CD14-positive monocyte (primary cell): ENCODE measurements around the gene LRP1. TPM values are rescaled to one million over a fixed set of nuclear protein-coding genes. Genes with fewer than 3 reads are reported as not detected.
A peak's percentile ranks its signal among the peaks of the same experiment; 100 is the strongest.

Source experiments
- DNase-seq, 3 donors: peaks; one replicate each; pipeline ENCODE4 v3.0.0-alpha.2; 2011 to 2022
- H2AFZ ChIP-seq: 2 replicates; pipeline ENCODE4 v1.6.0; 2012; ENCODE audit warnings: mild to moderate bottlenecking, low read depth, low read length, inconsistent platforms; ENCODE audit not compliant: insufficient read depth, poor library complexity, severe bottlenecking
- H3K27ac ChIP-seq, 2 donors: 1 replicate in 1 of 2; 2 replicates in 1 of 2; pipeline ENCODE4 v1.5.1; 2012 to 2013; ENCODE audit warnings: low read length in 2 of 2, control low read depth in 1 of 2, inconsistent platforms in 1 of 2, low read depth in 1 of 2, mild to moderate bottlenecking in 1 of 2
- H3K27me3 ChIP-seq, 2 donors: one replicate each; pipeline versions ENCODE4 v1.6.0 to v1.6.1; 2011 to 2013; ENCODE audit warnings: low read length in 2 of 2; ENCODE audit not compliant: control insufficient read depth in 2 of 2, insufficient read depth in 2 of 2
- H3K36me3 ChIP-seq, 2 donors: replicated peaks in 1 of 2; 1 replicate in 1 of 2; 2 replicates in 1 of 2; pipeline versions ENCODE4 v1.5.1 to v1.6.1; 2012 to 2013; ENCODE audit warnings: low read length in 2 of 2, control low read depth in 1 of 2, inconsistent platforms in 1 of 2, mild to moderate bottlenecking in 1 of 2; ENCODE audit not compliant: insufficient read depth in 2 of 2, control insufficient read depth in 1 of 2
- H3K4me1 ChIP-seq, 2 donors: 1 replicate in 1 of 2; 2 replicates in 1 of 2; pipeline versions ENCODE4 v1.5.1 to v1.6.1; 2012 to 2013; ENCODE audit warnings: low read length in 2 of 2, control low read depth in 1 of 2, inconsistent platforms in 1 of 2, mild to moderate bottlenecking in 1 of 2, moderate library complexity in 1 of 2; ENCODE audit not compliant: insufficient read depth in 2 of 2, control insufficient read depth in 1 of 2
- H3K4me2 ChIP-seq: replicated peaks from 2 replicates; pipeline ENCODE3; 2012; ENCODE audit warnings: low read length, moderate library complexity, mild to moderate bottlenecking; ENCODE audit not compliant: poor library complexity, severe bottlenecking; ENCODE audit errors: extremely low read depth
- H3K4me3 ChIP-seq, 3 experiments: fragments of 200-600 bp in 1 of 3; sonication (generic) in 1 of 3; replicated peaks in 1 of 3; 1 replicate in 2 of 3; 2 replicates in 1 of 3; pipeline ENCODE4 v1.5.1; 2011 to 2013; ENCODE audit warnings: low read length in 3 of 3, mild to moderate bottlenecking in 3 of 3, control low read depth in 2 of 3, low read depth in 2 of 3, inconsistent platforms in 1 of 3, moderate library complexity in 1 of 3
- H3K79me2 ChIP-seq: 2 replicates; pipeline ENCODE4 v1.6.0; 2012; ENCODE audit warnings: mild to moderate bottlenecking, control low read depth, inconsistent platforms, low read length, moderate library complexity; ENCODE audit not compliant: insufficient read depth
- H3K9ac ChIP-seq: 2 replicates; pipeline ENCODE4 v1.6.0; 2017; ENCODE audit warnings: low read length, mild to moderate bottlenecking; ENCODE audit not compliant: insufficient read depth, poor library complexity, severe bottlenecking
- H3K9me3 ChIP-seq, 2 donors: replicated peaks in 1 of 2; 1 replicate in 1 of 2; 2 replicates in 1 of 2; pipeline versions ENCODE4 v1.5.1 to v1.6.1; 2012 to 2013; ENCODE audit warnings: low read length in 2 of 2, control low read depth in 1 of 2; ENCODE audit not compliant: control insufficient read depth in 1 of 2, insufficient read depth in 1 of 2
- H4K20me1 ChIP-seq: 2 replicates; pipeline ENCODE4 v1.6.0; 2012; ENCODE audit warnings: mild to moderate bottlenecking, low read length, control low read depth, moderate library complexity; ENCODE audit not compliant: insufficient read depth
- H3K27ac Mint-ChIP-seq, 7 donors: one replicate each; pipeline ENCODE4 v1.8.0; 2020; ENCODE audit warnings: mild to moderate bottlenecking in 7 of 7, mixed read lengths in 7 of 7, moderate library complexity in 6 of 7, inconsistent platforms in 2 of 7
- H3K27me3 Mint-ChIP-seq, 3 donors: one replicate each; pipeline ENCODE4 v1.8.0; 2021 to 2022; ENCODE audit warnings: low read depth in 3 of 3, mild to moderate bottlenecking in 3 of 3, mixed read lengths in 3 of 3, moderate library complexity in 3 of 3, inconsistent platforms in 1 of 3
- H3K36me3 Mint-ChIP-seq, 2 donors: one replicate each; pipeline ENCODE4 v1.8.0; 2020; ENCODE audit warnings: mixed read lengths in 2 of 2, inconsistent platforms in 1 of 2, mild to moderate bottlenecking in 1 of 2
- H3K4me1 Mint-ChIP-seq: one replicate; pipeline ENCODE4 v1.8.0; 2020; ENCODE audit warnings: mild to moderate bottlenecking, mixed read lengths
- H3K4me3 Mint-ChIP-seq, 2 donors: one replicate each; pipeline ENCODE4 v1.8.0; 2020; ENCODE audit warnings: mild to moderate bottlenecking in 2 of 2, mixed read lengths in 2 of 2, moderate library complexity in 1 of 2
- H3K9me3 Mint-ChIP-seq, 7 donors: one replicate each; pipeline ENCODE4 v1.8.0; 2020 to 2022; ENCODE audit warnings: mixed read lengths in 7 of 7, mild to moderate bottlenecking in 6 of 7, moderate library complexity in 6 of 7, inconsistent platforms in 2 of 7
- WGBS: methylation state at CpG from one replicate; pipeline ENCODE4 v1.1.5; 2013; ENCODE audit warnings: missing lambda C conversion rate; ENCODE audit not compliant: insufficient coverage; 5-methylcytosine and 5-hydroxymethylcytosine counted together
- intact Hi-C, 2 donors: fragments of 100-400 bp; cut with micrococcal nuclease; formaldehyde crosslinking; loops; one replicate each; pipeline versions ENCODE4 v1.15.0 to v1.15.1; 2023
- polyA plus RNA-seq, 3 donors: library from polyadenylated mRNA; depleted of rRNA in 1 of 3; unstranded in 2 of 3; stranded (reverse) in 1 of 3; fragments of 300-500 nt in 2 of 3; fragments of >200 nt in 1 of 3; fragmentation: Illumina TruSeq in 2 of 3; gene quantifications; 1 replicate in 2 of 3; 2 replicates in 1 of 3; pipeline ENCODE4 v1.2.3, GENCODE V29; 2012 to 2021
- TF ChIP-seq, protein P1 (sequence below): fragments of 200-600 bp; IDR thresholded peaks from one replicate; pipeline ENCODE4 v1.8.0; 2022; ENCODE audit warnings: antibody characterized with exemption, mild to moderate bottlenecking

Gene LRP1
- polyA plus RNA-seq, 3 donors: 5.5 to 246 (median 10.5) TPM

DNA sequence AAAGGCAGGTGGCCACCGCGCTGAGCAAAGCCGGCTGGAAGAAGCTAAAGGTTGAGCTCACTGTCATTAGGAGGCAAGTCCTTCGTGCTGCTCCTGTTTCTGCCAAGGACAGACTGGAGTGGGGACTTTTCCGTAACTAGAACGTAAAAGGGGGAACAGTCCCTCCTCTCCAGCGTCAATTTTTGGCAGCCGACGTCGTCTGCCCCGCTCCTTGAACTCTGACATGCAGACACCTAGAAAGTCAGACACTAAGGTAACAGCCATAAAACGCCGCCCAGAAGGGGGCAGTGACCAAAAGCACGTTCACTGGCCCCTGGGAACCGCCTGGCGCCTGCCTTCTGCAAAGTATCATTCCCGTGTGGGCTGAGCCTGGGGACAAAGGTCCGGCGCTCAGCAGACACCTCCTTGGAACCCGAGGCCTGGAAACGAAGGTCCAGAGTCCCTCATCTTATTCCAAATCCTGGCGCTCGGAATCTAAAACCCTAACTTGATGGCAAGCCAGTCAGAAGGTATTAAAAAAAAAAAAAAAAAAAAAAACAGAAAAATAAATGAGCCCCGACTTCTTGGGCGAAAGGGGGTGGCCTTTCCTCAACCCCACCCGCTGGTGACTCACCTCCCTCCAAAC lies 1.1 kb upstream of the LRP1 start:
- Mint-ChIP-seq H3K36me3 (peaks cover 18% of the 10 kb centered on the region in 2 donors), H3K4me1 (peaks cover 38% of the 10 kb centered on the region), H3K27me3 (peaks cover 5 to 29% (median 26%) of the 10 kb centered on the region in 3 donors), H3K27ac (peak overlapping the region; percentile 63 to 87 (median 82)), H3K9me3 (peaks cover 0 to 8% (median 3%) of the 10 kb centered on the region in 7 donors), H3K4me3 (peak overlapping the region; percentile 93 to 95)
- Histone ChIP-seq H3K4me2 (peak overlapping the region; percentile 100), H3K9me3 (peaks cover 0 to 3% of the 10 kb centered on the region in 2 donors), H3K4me1 (peaks cover 33 to 40% of the 10 kb centered on the region in 2 donors), H3K79me2 (peaks cover 37% of the 10 kb centered on the region), H3K4me3 (peak overlapping the region; percentile 82 to 98 (median 92)), H3K27ac (peak overlapping the region; percentile 78 to 82), H3K9ac (peak overlapping the region; percentile 75), H3K27me3 (peaks cover 0 to 16% of the 10 kb centered on the region in 2 donors), H3K36me3 (peaks cover 0 to 13% of the 10 kb centered on the region in 2 donors), H4K20me1 (peaks cover 24% of the 10 kb centered on the region), H2AFZ (no peak overlapping the region)
- 6% methylated on average over 19 of the region's 26 CpGs for WGBS
- peak; percentile 58 to 75 (median 67) for DNase-seq
- TF ChIP-seq, protein P1, sequence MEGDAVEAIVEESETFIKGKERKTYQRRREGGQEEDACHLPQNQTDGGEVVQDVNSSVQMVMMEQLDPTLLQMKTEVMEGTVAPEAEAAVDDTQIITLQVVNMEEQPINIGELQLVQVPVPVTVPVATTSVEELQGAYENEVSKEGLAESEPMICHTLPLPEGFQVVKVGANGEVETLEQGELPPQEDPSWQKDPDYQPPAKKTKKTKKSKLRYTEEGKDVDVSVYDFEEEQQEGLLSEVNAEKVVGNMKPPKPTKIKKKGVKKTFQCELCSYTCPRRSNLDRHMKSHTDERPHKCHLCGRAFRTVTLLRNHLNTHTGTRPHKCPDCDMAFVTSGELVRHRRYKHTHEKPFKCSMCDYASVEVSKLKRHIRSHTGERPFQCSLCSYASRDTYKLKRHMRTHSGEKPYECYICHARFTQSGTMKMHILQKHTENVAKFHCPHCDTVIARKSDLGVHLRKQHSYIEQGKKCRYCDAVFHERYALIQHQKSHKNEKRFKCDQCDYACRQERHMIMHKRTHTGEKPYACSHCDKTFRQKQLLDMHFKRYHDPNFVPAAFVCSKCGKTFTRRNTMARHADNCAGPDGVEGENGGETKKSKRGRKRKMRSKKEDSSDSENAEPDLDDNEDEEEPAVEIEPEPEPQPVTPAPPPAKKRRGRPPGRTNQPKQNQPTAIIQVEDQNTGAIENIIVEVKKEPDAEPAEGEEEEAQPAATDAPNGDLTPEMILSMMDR: peak; percentile 40
- intact Hi-C loops: loop anchor here in 1 of 2 donors (5.0 kb wide), 1 partner anchor 35 kb away; no protein-coding TSS in a partner anchor

DNA sequence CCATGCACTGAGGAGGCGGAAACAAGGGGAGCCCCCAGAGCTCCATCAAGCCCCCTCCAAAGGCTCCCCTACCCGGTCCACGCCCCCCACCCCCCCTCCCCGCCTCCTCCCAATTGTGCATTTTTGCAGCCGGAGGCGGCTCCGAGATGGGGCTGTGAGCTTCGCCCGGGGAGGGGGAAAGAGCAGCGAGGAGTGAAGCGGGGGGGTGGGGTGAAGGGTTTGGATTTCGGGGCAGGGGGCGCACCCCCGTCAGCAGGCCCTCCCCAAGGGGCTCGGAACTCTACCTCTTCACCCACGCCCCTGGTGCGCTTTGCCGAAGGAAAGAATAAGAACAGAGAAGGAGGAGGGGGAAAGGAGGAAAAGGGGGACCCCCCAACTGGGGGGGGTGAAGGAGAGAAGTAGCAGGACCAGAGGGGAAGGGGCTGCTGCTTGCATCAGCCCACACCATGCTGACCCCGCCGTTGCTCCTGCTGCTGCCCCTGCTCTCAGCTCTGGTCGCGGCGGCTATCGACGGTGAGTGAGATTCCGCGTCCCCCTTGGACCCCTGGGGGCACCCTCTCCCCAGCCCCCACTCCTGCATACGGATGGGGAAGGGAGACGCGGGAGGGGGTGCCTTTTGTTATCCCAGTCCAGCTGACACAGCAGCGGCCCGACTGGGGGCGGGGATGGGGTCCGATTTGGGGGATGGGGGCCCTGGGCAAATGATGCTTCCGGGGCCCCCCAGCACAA lies 400 bp downstream of the LRP1 start:
- Histone ChIP-seq H3K9ac (peak overlapping the region; percentile 75), H2AFZ (peak overlapping the region; percentile 24), H3K27me3 (peaks cover 0 to 16% of the 10 kb centered on the region in 2 donors), H3K4me1 (peaks cover 44 to 54% of the 10 kb centered on the region in 2 donors), H4K20me1 (peaks cover 38% of the 10 kb centered on the region), H3K79me2 (peaks cover 52% of the 10 kb centered on the region), H3K4me3 (peak overlapping the region; percentile 82 to 98 (median 92)), H3K27ac (peak overlapping the region; percentile 80 to 84), H3K9me3 (peaks cover 0 to 3% of the 10 kb centered on the region in 2 donors), H3K36me3 (peaks cover 8 to 24% of the 10 kb centered on the region in 2 donors), H3K4me2 (peak overlapping the region; percentile 100)
- Mint-ChIP-seq H3K27ac (peak overlapping the region; percentile 79 to 98 (median 94)), H3K36me3 (peaks cover 30 to 33% of the 10 kb centered on the region in 2 donors), H3K27me3 (peaks cover 5 to 30% (median 26%) of the 10 kb centered on the region in 3 donors), H3K4me3 (peak overlapping the region; percentile 93 to 95), H3K9me3 (peaks cover 0 to 8% (median 2%) of the 10 kb centered on the region in 7 donors), H3K4me1 (peaks cover 51% of the 10 kb centered on the region)
- 2% methylated on average over 7 of the region's 35 CpGs for WGBS
- intact Hi-C loops: loop anchor here in 1 of 2 donors (5.0 kb wide), 1 partner anchor 34 kb away; no protein-coding TSS in a partner anchor
- DNase-seq: no peak
- TF ChIP-seq, protein P1: no peak
